A549 (cell line): ENCODE results near the gene RPS14. TPM values are rescaled to one million over a fixed set of nuclear protein-coding genes. Genes with fewer than 3 reads are reported as not detected.

Experiments used
- ATAC-seq, 2 experiments: fragments of 200-7000 bp in 1 of 2; fragments of >200 bp in 1 of 2; cut with Nextera tagmentation in 1 of 2; cut with Tn5 transposase in 1 of 2; 3 replicates each; pipeline versions ENCODE4 v1.8.0 to v1.9.1; 2018 to 2020; ENCODE audit warnings: mild to moderate bottlenecking in 1 of 2, moderate library complexity in 1 of 2
- CTCF ChIA-PET: fragments of 300-600 bp; sonication (Branson Sonifier 250); formaldehyde crosslinking; extraction: SDS; loops from one replicate; lab custom pipeline; 2021; ENCODE audit warnings: antibody characterized with exemption, inconsistent platforms; lab: Yijun Ruan, JAX
- POLR2A ChIA-PET: fragments of 350-600 bp; formaldehyde crosslinking; extraction: SDS; loops from one replicate; lab custom pipeline; 2021; ENCODE audit warnings: antibody characterized with exemption, inconsistent platforms; lab: Yijun Ruan, JAX
- DNase-seq, 2 experiments: peaks; one replicate each; pipeline versions ENCODE4 v3.0.0 to v3.0.0-alpha.2; 2011 to 2016; ENCODE audit warnings: low read depth in 1 of 2, low spot score in 1 of 2
- FAIRE-seq: peaks from 2 replicates; lab custom pipeline; 2011; peaks lifted over from hg19 to GRCh38; lab: Jason Lieb, UNC
- H3K27ac ChIP-seq, 2 experiments: fragments of >200 bp; sonication (Bioruptor Twin); formaldehyde crosslinking; 3 replicates each; pipeline ENCODE4 v1.5.1; 2016 to 2017
- H3K4me1 ChIP-seq: fragments of >200 bp; sonication (Bioruptor Twin); formaldehyde crosslinking; 3 replicates; pipeline ENCODE4 v1.6.1; 2016
- H3K4me2 ChIP-seq: fragments of >200 bp; sonication (Bioruptor Twin); formaldehyde crosslinking; 3 replicates; pipeline ENCODE4 v1.6.1; 2016
- H3K4me3 ChIP-seq: fragments of >200 bp; sonication (Bioruptor Twin); formaldehyde crosslinking; 3 replicates; pipeline ENCODE4 v1.5.1; 2016
- H3K9me3 ChIP-seq: fragments of >200 bp; sonication (Bioruptor Twin); formaldehyde crosslinking; 3 replicates; pipeline ENCODE4 v1.6.1; 2016
- ATOH8 ChIP-seq: fragments of 250-450 bp; sonication (Bioruptor Pico); IDR thresholded peaks from 2 replicates; pipeline ENCODE4 v1.5.0; 2020; ENCODE audit warnings: low read depth, mild to moderate bottlenecking, moderate library complexity
- BHLHE40 ChIP-seq: IDR thresholded peaks from 2 replicates; pipeline ENCODE4 v1.6.1; 2012; ENCODE audit warnings: low read depth, low read length, inconsistent platforms
- CEBPB ChIP-seq, 2 experiments: fragments of >200 bp in 1 of 2; sonication (Bioruptor Twin) in 1 of 2; formaldehyde crosslinking in 1 of 2; IDR thresholded peaks; 2 replicates each; pipeline ENCODE4 v1.6.1; 2012 to 2016
- CTCF ChIP-seq: fragments of >200 bp; sonication (Bioruptor Twin); formaldehyde crosslinking; IDR thresholded peaks from 3 replicates; pipeline ENCODE4 v1.5.1; 2016
- E2F6 ChIP-seq: IDR thresholded peaks from 2 replicates; pipeline ENCODE4 v1.6.1; 2012; ENCODE audit warnings: low read depth, borderline replicate concordance
- EHMT2 ChIP-seq: fragments of 200-600 bp; sonication (generic); IDR thresholded peaks from 2 replicates; pipeline ENCODE4 v1.6.1; 2016; ENCODE audit warnings: antibody characterized with exemption, low read depth, mild to moderate bottlenecking, moderate library complexity
- EP300 ChIP-seq, 2 experiments: fragments of >200 bp; sonication (Bioruptor Twin); formaldehyde crosslinking; IDR thresholded peaks; 2 replicates in 1 of 2; 3 replicates in 1 of 2; pipeline ENCODE4 v1.6.1; 2016 to 2017
- FOSB ChIP-seq: fragments of 250-450 bp; sonication (Bioruptor Pico); IDR thresholded peaks from 2 replicates; pipeline ENCODE4 v1.5.0; 2020; ENCODE audit warnings: mild to moderate bottlenecking, moderate library complexity
- HEYL ChIP-seq: fragments of 250-450 bp; sonication (Bioruptor Pico); IDR thresholded peaks from 2 replicates; pipeline ENCODE4 v1.8.0; 2021; ENCODE audit warnings: mild to moderate bottlenecking, moderate library complexity
- HMGXB4 ChIP-seq: fragments of 250-450 bp; sonication (Bioruptor Pico); IDR thresholded peaks from 2 replicates; pipeline ENCODE4 v1.5.0; 2021; ENCODE audit warnings: mild to moderate bottlenecking, moderate library complexity, borderline replicate concordance
- JUN ChIP-seq, 2 experiments: fragments of >200 bp; sonication (Bioruptor Twin); formaldehyde crosslinking; IDR thresholded peaks; 2 replicates in 1 of 2; 3 replicates in 1 of 2; pipeline ENCODE4 v1.6.1; 2016 to 2017
- JUNB ChIP-seq: fragments of >200 bp; sonication (Bioruptor Twin); formaldehyde crosslinking; IDR thresholded peaks from 2 replicates; pipeline ENCODE4 v1.6.1; 2016
- KDM1A ChIP-seq: fragments of 200-600 bp; sonication (generic); IDR thresholded peaks from 2 replicates; pipeline ENCODE4 v1.6.1; 2016; ENCODE audit warnings: low read depth, mild to moderate bottlenecking
- PBX3 ChIP-seq: IDR thresholded peaks from 2 replicates; pipeline ENCODE4 v1.6.1; 2012
- PHF8 ChIP-seq: fragments of 200-600 bp; sonication (generic); IDR thresholded peaks from 2 replicates; pipeline ENCODE4 v1.6.1; 2016; ENCODE audit warnings: low read depth, mild to moderate bottlenecking, antibody characterized with exemption, moderate library complexity, borderline replicate concordance
- RAD21 ChIP-seq, 2 experiments: fragments of >200 bp in 1 of 2; sonication (Bioruptor Twin) in 1 of 2; formaldehyde crosslinking in 1 of 2; IDR thresholded peaks in 1 of 2; conservative IDR thresholded peaks in 1 of 2; 2 replicates in 1 of 2; 3 replicates in 1 of 2; pipeline ENCODE4 v1.6.1; 2012 to 2018; ENCODE audit warnings: inconsistent platforms in 1 of 2
- REST ChIP-seq: fragments of 200-600 bp; sonication (generic); IDR thresholded peaks from 2 replicates; pipeline ENCODE4 v1.6.1; 2016; ENCODE audit warnings: antibody characterized with exemption, mild to moderate bottlenecking, moderate library complexity
- SMC3 ChIP-seq: fragments of >200 bp; sonication (Bioruptor Twin); formaldehyde crosslinking; IDR thresholded peaks from 3 replicates; pipeline ENCODE4 v1.6.1; 2018; ENCODE audit warnings: inconsistent platforms
- TP53 ChIP-seq: fragments of 250-450 bp; sonication (Bioruptor Pico); IDR thresholded peaks from 2 replicates; pipeline ENCODE4 v1.5.0; 2021; ENCODE audit warnings: mild to moderate bottlenecking, moderate library complexity
- ZFP36 ChIP-seq: fragments of 450-650 bp; IDR thresholded peaks from 2 replicates; pipeline ENCODE4 v1.6.1; 2014; ENCODE audit warnings: borderline replicate concordance; ENCODE audit not compliant: partially characterized antibody
- WGBS: methylation state at CpG from one replicate; pipeline ENCODE4 v1.1.6; 2017; ENCODE audit errors: missing lambda C conversion rate; 5-methylcytosine and 5-hydroxymethylcytosine counted together
- polyA plus RNA-seq, 4 experiments: library from polyadenylated mRNA; depleted of rRNA in 3 of 4; stranded (reverse); fragments of >200 nt; fragmentation: RNase III in 1 of 4; extraction: RNeasy Plus Mini Kit Qiagen cat#74134 plus additional on column Dnase treatment in 1 of 4; gene quantifications; 2 replicates in 3 of 4; 3 replicates in 1 of 4; pipeline ENCODE4 v1.2.3, GENCODE V29; 2011 to 2017

RPS14 gene
- polyA plus RNA-seq, 2 of the 4 experiments (the other 2 are of a cell fraction), result 3,794 to 3,799 TPM

- Histone ChIP-seq H3K4me2 (peak overlapping the region; percentile 17; the same call in 2 of the 3 replicates), H3K4me1 (peaks cover 45% of the 10 kb centered on the region), H3K9me3 (no peaks in the 10 kb centered on the region), H3K4me3 (no peak overlapping the region), H3K27ac (peak overlapping the region; percentile 61 to 85)
- ChIA-PET POLR2A (no interaction called here), CTCF (interaction anchor here (0.6 to 13.5 kb wide), 9 partner anchors 11 to 386 kb away, joined by 3 to 211 read pairs (median 7); partner anchors contain the start of genes RPS14 and SMIM3)
- WGBS, result 43% methylated on average over 2 of the region's 2 CpGs
- no peak for ATAC-seq
- no peak for TF ChIP-seq RAD21 (conservative IDR thresholded peaks at IDR 0.05 in 1 of 2, IDR thresholded peaks at IDR 0.05 in 1 of 2)
- TF ChIP-seq E2F6, result no peak
- TF ChIP-seq PBX3, result no peak
- no peak for TF ChIP-seq HMGXB4 (CRISPR knock-in tag)
- no peak for TF ChIP-seq JUN (IDR thresholded peaks at IDR 0.05)
- TF ChIP-seq, all 56 proteins: peak for 0
- DNase-seq, result no peak
- no peak for FAIRE-seq
Measured at GRCh38 chr5:150461231-150461630, 11.7 kb upstream of the RPS14 start.

- Histone ChIP-seq H3K9me3 (no peaks in the 10 kb centered on the region), H3K4me2 (peak overlapping the region; percentile 17; the same call in 2 of the 3 replicates), H3K27ac (peak overlapping the region; percentile 61 to 85), H3K4me1 (peaks cover 45% of the 10 kb centered on the region), H3K4me3 (no peak overlapping the region)
- 89% methylated on average over 2 of the region's 2 CpGs for WGBS
- CTCF ChIA-PET, result interaction anchor here (0.6 to 13.5 kb wide), 15 partner anchors 10 to 387 kb away, joined by 3 to 211 read pairs (median 10); partner anchors contain the start of genes MYOZ3, RPS14, SMIM3 and SYNPO
- FAIRE-seq (no peak), DNase-seq (no peak), ATAC-seq (no peak)
- POLR2A ChIA-PET, result no interaction called here
- TF ChIP-seq PHF8, result no peak
- no peak for TF ChIP-seq JUN (IDR thresholded peaks at IDR 0.05)
- TF ChIP-seq KDM1A, result no peak
- no peak for TF ChIP-seq EP300 (IDR thresholded peaks at IDR 0.05)
- no peak for TF ChIP-seq BHLHE40
- TF ChIP-seq TP53 (CRISPR knock-in tag), result no peak
- TF ChIP-seq HMGXB4 (CRISPR knock-in tag), result no peak
- TF ChIP-seq FOSB (CRISPR knock-in tag), result no peak
- TF ChIP-seq SMC3, result no peak
- TF ChIP-seq ZFP36, result no peak
- no peak for TF ChIP-seq HEYL (CRISPR knock-in tag)
- TF ChIP-seq ATOH8 (CRISPR knock-in tag), result no peak
- TF ChIP-seq REST, result no peak
- no peak for TF ChIP-seq CEBPB (IDR thresholded peaks at IDR 0.05)
- no peak for TF ChIP-seq EHMT2
- no peak for TF ChIP-seq CTCF
- TF ChIP-seq JUNB, result no peak
Measured at GRCh38 chr5:150460781-150461180, 11.2 kb upstream of the RPS14 start.
